Head of caudate nucleus (tissue), 42 donors: ENCODE data around the gene PPP4R3B.

Experiments used
- DNase-seq, 42 donors: peaks; one replicate each; pipeline versions ENCODE4 v3.0.0 to v3.0.0-alpha.2; 2020 to 2021; ENCODE audit warnings: mixed read lengths in 7 of 42
- intact Hi-C: fragments of 100-400 bp; cut with DNase I; formaldehyde crosslinking; loops from one replicate; pipeline ENCODE4 v1.15.0; 2022

The PPP4R3B gene

DNA sequence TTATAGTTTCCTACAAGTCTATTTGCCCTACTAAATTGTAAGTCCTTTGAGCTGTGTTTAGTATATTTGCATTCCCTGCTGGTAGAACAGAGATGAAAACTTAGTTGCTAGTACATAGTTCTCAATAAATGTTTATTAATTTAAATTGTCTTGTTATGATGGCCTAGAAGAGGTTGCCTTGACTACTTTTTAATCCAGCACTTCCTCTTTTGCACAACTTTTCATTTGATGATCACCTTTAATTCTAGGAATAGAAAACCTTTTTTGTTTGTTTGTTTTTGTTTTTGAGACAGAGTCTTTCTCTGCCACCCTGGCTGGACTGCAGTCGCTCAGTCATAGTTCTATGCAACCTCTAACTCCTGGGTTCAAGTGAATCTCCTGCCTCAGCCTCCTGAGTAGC lies 91.2 kb downstream of the PPP4R3B start:
- intact Hi-C loops: no loop called here
- no peak for DNase-seq

DNA sequence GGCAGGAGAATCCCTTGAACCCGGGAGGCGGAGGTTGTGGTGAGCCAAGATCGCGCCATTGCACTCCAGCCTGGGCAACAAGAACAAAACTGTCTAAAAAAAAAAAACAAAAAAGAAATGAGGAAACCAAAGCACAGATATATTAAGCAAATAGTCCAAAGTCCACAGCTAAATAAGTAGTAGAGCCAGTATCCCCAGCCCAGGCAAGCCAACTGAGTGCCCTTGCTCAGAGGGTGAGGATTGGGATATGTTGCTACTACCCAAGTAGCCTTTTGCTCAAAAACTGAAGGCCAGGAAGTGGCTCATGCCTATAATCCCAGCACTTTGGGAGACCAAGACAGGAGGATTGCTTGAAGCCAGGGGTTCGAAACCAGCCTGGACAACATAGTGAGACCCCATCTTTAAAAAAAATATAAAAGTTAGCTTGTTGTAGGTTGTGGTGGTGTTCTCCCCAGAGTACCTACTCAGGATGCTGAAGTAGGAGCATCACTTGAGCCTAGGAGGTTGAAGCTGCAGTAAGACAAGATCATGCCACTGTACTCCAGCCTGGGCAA lies 92.5 kb downstream of the PPP4R3B start:
- intact Hi-C loops: no loop called here
- no peak for DNase-seq

GRCh38 chr2:55519938-55520885 lies 97.2 kb downstream of the PPP4R3B start:
- intact Hi-C loops: loop anchor here (2.0 to 10.0 kb wide), 2 partner anchors 95 to 97 kb away; partner anchors contain the start of gene PPP4R3B
- peak in 40 of 42 donors; percentile 9 to 78 (median 50) for DNase-seq

GRCh38 chr2:55518841-55519165 lies 98.6 kb downstream of the PPP4R3B start:
- DNase-seq: peak in 4 of 42 donors; percentile 3 to 28 (median 19)
- intact Hi-C loops: loop anchor here (2.0 to 10.0 kb wide), 2 partner anchors 94 to 98 kb away; partner anchors contain the start of gene PPP4R3B

DNA sequence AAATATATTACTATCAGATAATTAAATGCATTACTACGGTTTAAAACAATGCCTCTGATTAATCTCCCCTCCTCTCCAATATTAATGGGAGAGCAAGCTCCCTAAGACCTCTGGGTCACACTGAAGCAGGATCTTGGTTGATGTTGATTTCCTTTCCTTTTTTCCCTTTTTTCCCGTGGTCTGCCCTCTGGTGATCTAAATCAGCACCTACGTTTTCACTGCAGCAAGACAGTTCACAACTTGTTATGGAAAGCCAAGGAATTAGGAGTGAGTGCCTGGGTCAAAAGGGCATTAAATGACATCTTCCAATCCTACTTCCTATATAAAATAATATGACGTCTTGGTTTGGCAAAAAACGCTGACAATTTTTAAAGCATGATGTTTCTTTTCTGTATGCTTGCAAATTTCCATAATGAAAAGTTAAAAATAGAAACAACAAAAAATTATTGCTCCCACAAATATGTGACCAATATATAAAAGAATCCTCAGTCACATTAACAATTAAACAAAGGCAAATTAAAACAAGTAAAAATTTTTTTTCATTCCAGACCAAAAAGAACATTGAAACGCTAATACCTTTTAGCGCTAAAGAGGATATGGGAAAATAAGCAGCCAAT lies 105.8 kb downstream of the PPP4R3B start:
- intact Hi-C loops: loop anchor here (10.0 kb wide), 1 partner anchor 87 kb away; no protein-coding TSS in a partner anchor
- DNase-seq: peak in 19 of 42 donors; percentile 9 to 58 (median 32)

GRCh38 chr2:55502590-55503141 lies 114.8 kb downstream of the PPP4R3B start:
- intact Hi-C loops: no loop called here
- DNase-seq: no peak

DNA sequence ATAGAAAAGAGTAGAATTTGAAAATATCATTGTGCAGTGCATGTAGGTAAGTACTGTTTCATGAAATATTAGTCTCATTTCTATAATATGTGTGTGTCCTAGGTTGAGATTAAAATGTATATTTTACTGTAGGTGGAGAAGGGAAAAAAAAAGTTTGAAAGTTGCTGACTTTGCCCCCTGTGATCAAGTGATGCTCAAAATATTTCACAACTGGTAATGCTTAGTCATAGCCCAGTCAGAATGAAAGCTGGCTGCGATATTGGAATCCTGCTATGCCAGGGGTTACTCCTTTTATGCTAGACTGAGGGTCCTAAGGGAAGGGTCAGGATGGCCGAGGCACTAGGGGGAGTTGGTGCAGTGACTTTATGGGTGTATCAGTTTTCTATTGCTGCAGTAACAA lies 117.4 kb downstream of the PPP4R3B start:
- intact Hi-C loops: no loop called here
- DNase-seq: no peak

DNA sequence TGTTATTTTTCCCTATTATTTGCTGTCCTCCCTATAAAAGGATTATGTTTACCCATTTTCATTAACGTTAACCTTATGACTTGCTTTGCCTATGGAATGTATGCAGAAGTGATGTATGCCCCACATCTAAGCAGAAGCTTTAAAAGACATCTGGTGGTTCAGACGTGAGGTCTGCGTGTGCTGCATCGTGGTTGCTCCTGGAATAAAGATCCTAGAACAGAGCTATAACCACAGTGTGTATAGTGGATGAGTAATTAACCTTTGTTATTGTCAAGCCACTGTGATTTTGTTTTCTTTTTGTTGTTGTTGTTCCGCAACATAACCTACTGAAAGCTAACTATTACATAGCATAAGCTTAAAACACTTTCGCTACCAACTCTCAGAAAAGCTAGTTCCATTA lies 118.8 kb downstream of the PPP4R3B start:
- intact Hi-C loops: no loop called here
- DNase-seq: no peak
